ENCODE results near the gene ERO1A.

Gene ERO1A

DNA sequence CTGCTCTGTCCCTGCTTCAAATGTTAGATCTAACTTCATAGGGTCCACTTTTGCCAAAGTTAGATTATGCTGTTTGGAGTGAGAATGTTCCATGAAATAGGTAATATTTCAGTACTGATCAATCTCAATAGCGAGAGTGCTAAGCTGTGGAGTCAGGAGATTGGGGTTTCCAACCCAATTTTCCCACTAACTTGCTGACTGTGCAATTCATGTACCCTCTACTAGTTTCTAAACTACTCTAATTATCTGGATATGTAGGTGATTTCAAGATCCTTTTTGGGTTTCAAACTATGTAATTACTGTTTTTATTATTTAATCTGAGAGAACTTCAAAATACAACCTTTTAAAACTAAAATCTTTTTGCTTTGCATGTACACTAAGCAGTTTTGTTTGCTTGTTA is 96.8 kb downstream of the ERO1A start:
- no peak for DNase-seq

DNA sequence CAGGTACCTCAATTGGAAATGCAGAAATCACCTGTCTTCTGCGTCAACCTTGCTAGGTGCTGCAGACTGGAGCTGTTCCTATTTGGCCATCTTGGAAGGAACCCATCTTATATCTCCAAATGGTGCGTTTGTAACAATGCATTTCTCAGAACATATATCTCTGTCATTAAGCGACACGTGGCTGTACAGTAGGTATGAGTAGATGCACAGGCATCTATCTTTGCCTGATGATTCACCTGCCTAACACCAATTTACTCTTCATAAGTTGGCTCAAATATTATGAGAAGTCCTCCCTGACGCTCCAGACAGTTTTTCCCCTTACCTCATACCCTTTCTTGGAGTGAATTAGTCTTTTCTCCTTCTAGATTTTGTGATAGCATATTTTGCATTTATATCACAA is 98.5 kb downstream of the ERO1A start:
- DNase-seq = no peak

DNA sequence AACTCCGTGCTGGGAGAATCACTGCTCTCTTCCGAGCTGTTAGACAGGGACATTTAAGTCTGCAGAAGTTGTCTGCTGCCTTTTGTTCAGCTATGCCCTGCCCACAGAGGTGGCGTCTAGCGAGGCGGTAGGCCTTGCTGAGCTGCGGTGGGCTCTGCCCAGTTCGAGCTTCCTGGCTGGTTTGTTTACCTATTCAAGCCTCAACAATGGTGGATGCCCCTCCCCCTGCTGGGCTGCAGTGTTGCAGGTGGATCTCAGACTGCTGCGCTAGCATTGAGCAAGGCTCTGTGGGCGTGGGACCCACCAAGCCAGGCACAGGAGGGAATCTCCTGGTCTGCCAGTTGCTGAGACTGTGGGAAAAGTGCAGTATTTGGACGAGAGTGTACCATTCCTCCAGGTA is 99.0 kb downstream of the ERO1A start:
- no peak for DNase-seq

DNA sequence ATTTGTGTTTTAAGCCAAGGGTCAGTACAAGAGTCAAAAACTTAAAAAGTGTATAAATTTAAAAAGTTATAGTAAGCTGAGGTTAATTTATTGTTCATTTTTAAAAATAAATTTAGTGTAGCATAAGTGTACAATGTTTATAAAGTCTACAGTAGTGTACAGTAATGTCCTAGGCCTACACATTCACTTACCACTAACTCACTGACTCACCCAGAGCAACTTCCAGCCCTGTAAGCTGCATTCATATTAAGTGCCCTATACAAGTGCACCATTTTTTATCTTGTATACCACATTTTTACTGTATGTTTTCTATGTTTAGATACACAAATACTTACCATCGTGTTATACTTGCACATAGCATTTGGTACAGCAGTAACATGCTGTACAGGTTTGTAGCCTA is 105.0 kb downstream of the ERO1A start:
- DNase-seq = no peak
